Stimulated activated effector memory CD8-positive, alpha-beta T cell treated with anti-CD3 and anti-CD28 coated beads, Interleukin-12 subunit alpha, Interleukin-12 subunit beta, amount 100 ng/mL, for 72 hours (primary cell): ENCODE data around the gene KRTAP4-9.
"Not testable (repeated sequence)": the region's sequence is repeated elsewhere in the genome, so short reads cannot be mapped to it uniquely, and the experiment has no call there.

Source experiments
- ATAC-seq: fragments of 150-1000 bp; cut with Tn5 transposase; 2 replicates; pipeline ENCODE4 v1.10.0; 2021
- DNase-seq, 2 donors: peaks; one replicate each; pipeline ENCODE4 v3.0.0; 2021 to 2022; ENCODE audit warnings: low spot score in 2 of 2
- H3K27ac Mint-ChIP-seq: one replicate; pipeline ENCODE4 v1.8.0; 2022; ENCODE audit warnings: mild to moderate bottlenecking, mixed read lengths
- H3K36me3 Mint-ChIP-seq: one replicate; pipeline ENCODE4 v1.8.0; 2022; ENCODE audit warnings: mild to moderate bottlenecking, mixed read lengths
- H3K4me1 Mint-ChIP-seq: one replicate; pipeline ENCODE4 v1.8.0; 2022; ENCODE audit warnings: mixed read lengths
- H3K4me3 Mint-ChIP-seq: one replicate; pipeline ENCODE4 v1.8.0; 2022; ENCODE audit warnings: mild to moderate bottlenecking, mixed read lengths
- H3K9me3 Mint-ChIP-seq: one replicate; pipeline ENCODE4 v1.8.0; 2022; ENCODE audit warnings: mixed read lengths

The KRTAP4-9 gene

DNA sequence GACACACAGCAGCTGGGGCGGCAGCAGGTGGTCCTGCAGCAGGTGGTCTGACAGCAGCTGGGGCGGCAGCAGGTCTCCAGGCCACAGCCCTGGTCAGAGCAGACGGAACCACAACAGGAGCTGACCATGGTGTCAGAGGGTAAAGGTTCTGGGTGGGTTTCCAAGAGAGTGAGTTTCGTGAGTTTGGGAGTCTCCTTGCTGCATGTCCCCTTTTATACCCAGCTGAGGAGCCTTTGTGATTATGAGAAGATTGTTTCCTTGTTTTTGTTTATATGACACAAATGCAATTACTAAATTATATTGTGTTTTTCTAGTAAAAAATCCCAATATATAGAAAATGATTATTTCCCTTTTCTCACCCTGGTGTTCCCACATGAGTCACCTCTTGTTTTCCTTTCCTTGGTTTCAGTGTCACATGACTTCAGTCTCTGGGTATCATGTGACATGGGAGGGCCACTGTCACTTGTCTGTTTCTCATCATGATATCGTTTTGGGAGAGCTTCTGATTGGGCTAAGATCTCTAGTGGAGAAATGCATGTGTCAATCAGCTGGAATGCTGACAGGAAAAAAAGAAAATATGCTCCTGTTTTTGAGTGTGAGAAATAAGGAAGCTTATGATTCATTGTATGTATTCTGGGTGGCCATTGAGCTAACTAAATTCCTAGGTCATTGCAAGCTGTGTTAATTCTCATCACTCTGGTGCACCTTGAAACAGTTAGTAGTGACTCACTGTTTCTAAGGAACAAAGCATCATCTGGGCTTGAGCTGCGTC is 35.4 kb downstream of the KRTAP4-9 start, which contains the start of gene KRTAP4-6:
KRTAP4-6 (minus strand) TSS at position 185 of the 772 bp plus-strand sequence; CDS start at position 128, 57 bp downstream.
- peaks cover 11% of the 10 kb centered on the region for H3K9me3 Mint-ChIP-seq
- H3K27ac Mint-ChIP-seq = no peak within 1 kb of the TSS
- H3K4me1 Mint-ChIP-seq = no peaks in the 10 kb centered on the region
- DNase-seq (no peak), ATAC-seq (no peak)
- no peaks in the 10 kb centered on the region for H3K36me3 Mint-ChIP-seq
- no peak within 1 kb of the TSS for H3K4me3 Mint-ChIP-seq

DNA sequence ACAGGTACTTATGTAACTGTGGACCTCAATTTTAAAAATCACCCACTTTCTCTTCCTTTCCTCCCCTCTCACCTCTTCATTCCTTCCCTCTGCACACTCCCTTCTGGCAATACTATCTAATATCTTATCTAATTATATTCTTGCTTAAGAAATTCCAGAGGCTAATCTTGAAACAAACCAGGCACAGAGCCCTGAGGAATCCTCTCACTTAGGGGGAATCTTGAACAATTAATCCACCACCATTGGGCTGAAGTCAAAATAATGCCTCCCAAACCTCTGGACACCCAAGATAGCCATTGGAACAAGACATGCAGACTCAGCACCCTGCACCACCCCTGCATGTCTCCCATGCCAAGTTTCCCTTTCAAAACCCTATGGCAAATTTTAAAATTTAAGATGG is 36.2 kb downstream of the KRTAP4-9 start:
- Mint-ChIP-seq H3K36me3 (no peaks in the 10 kb centered on the region), H3K27ac (no peak overlapping the region), H3K4me1 (no peaks in the 10 kb centered on the region), H3K9me3 (peaks cover 11% of the 10 kb centered on the region), H3K4me3 (no peak overlapping the region)
- no peak for ATAC-seq
- DNase-seq = no peak

DNA sequence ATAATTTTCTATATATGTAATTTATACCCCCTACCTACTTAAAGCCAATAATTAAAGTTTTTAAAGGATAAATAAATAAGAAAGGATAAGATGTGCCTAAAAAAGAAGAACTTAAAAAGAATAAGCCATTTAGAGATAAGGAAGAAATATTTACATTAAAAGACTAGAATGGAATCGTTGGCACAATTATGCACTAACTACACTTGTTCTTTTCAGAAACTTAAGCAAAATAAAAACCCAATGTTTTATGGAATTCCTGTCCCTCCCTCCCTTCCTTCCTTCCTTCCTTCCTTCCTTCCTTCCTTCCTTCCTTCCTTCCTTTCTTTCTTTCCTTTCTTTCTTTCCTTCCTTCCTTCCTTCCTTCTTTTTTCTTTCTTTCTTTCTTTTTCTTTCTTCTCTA is 39.7 kb downstream of the KRTAP4-9 start:
- H3K36me3 Mint-ChIP-seq = no peaks in the 10 kb centered on the region
- no peaks in the 10 kb centered on the region for H3K4me1 Mint-ChIP-seq
- no peak overlapping the region for H3K27ac Mint-ChIP-seq
- peaks cover 8% of the 10 kb centered on the region for H3K9me3 Mint-ChIP-seq
- no peak for ATAC-seq
- no peak for DNase-seq
- no peak overlapping the region for H3K4me3 Mint-ChIP-seq

GRCh38 chr17:41145261-41145660 is 40.1 kb downstream of the KRTAP4-9 start:
- Mint-ChIP-seq H3K9me3 (peaks cover 8% of the 10 kb centered on the region), H3K4me3 (no peak overlapping the region)
- no peak for DNase-seq

DNA sequence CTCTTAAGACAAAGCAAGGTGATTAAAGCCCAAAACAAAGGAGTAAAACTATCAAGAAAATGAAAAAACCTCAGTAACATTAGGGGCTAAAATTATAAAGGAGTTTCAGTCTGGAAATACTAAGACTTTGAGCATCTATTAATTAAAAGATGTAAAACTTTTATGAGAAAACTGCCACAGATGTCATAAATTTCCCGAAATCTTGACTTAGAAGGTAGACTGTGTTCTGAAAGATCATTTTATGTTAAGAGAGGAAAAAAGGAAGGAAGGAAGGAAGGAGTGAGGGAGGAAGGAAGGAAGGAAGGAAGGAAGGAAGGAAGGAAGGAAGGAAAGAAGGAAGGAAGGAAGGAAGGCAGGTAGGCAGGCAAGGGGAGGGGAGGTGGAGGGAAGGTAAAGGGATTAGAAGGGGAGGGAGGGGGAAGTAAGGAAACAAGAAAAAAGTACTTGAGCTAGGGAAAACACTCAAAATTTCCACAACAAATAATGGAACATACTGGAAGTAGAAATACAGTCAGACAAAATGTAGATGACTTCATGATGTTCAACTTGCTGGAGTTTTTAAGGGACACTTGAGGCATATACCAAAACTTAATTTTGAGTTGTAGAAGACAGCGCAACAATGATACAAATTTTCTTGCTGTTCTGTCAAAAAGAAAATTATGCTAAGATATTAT is 42.5 kb downstream of the KRTAP4-9 start:
- ATAC-seq = no peak
- Mint-ChIP-seq H3K4me1 (no peaks in the 10 kb centered on the region), H3K27ac (no peak overlapping the region), H3K36me3 (no peaks in the 10 kb centered on the region), H3K4me3 (no peak overlapping the region), H3K9me3 (peaks cover 5% of the 10 kb centered on the region)
- DNase-seq = no peak

More at GRCh38 chr17:41145261-41145660, 40.1 kb downstream of the KRTAP4-9 start:
- H3K36me3 Mint-ChIP-seq = no peaks in the 10 kb centered on the region
- ATAC-seq = no peak
- no peak overlapping the region for H3K27ac Mint-ChIP-seq
- no peaks in the 10 kb centered on the region for H3K4me1 Mint-ChIP-seq

DNA sequence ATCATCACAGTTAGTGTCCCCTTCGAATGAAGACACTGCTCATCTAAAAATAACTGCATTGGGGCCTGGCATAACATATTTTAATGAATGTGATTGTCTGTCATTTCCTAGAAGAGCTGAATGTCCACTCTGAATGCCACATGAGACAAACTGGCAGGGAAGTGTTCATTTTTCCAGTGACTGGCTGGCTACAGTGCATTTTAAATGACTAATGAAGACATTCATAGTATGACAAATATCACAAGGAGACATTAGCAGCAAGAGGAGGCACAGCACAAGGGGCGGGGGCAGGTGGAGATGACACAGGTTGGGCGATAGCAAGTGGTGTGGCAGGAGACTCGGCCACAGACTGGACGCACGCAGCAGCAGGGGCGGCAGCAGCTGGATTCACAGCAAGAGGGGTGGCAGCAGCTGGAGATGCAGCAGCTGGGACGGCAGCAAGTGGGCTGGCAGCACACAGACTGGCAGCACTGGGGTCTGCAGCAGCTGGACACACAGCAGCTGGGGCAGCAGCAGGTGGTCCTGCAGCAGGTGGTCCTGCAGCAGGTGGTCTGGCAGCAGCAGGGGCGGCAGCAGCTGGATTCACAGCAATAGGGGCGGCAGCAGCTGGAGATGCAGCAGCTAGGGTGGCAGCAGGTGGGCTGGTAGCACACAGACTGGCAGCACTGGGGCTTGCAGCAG is 43.9 kb downstream of the KRTAP4-9 start:
- not testable (repeated sequence) for H3K9me3 Mint-ChIP-seq, ATAC-seq, H3K27ac Mint-ChIP-seq, H3K4me3 Mint-ChIP-seq, DNase-seq, H3K4me1 Mint-ChIP-seq, H3K36me3 Mint-ChIP-seq

DNA sequence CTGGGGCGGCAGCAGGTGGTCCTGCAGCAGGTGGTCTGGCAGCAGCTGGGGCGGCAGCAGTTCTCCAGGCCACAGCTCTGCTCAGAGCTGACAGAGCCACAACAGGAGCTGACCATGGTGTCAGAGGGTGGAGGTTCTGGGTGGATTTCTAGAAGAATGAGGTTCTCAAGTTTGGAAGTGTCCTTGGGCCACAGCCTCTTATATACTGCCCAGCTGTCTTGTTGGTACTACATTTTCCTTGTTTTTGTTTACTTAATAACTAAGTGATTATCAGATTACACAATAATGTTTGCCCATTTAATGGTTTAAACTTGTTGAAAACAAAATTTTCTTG is 44.4 kb downstream of the KRTAP4-9 start, which contains the start of gene KRTAP4-5:
KRTAP4-5 (minus strand) TSS at position 174 of the 334 bp plus-strand sequence; CDS start at position 116, 58 bp downstream.
- ATAC-seq (no peak), DNase-seq (no peak)
- Mint-ChIP-seq H3K4me3 (no peak within 1 kb of the TSS), H3K4me1 (no peaks in the 10 kb centered on the region), H3K36me3 (no peaks in the 10 kb centered on the region), H3K9me3 (no peaks in the 10 kb centered on the region), H3K27ac (no peak within 1 kb of the TSS)

GRCh38 chr17:41150026-41150425 is 44.8 kb downstream of the KRTAP4-9 start:
- Mint-ChIP-seq H3K27ac (no peak overlapping the region), H3K4me3 (no peak overlapping the region), H3K4me1 (no peaks in the 10 kb centered on the region), H3K36me3 (no peaks in the 10 kb centered on the region), H3K9me3 (no peaks in the 10 kb centered on the region)
- DNase-seq (no peak), ATAC-seq (no peak)

- ATAC-seq = no peak
- H3K27ac Mint-ChIP-seq = no peak overlapping the region
- no peak for DNase-seq
- H3K4me3 Mint-ChIP-seq = no peak overlapping the region
- H3K9me3 Mint-ChIP-seq = no peaks in the 10 kb centered on the region
- H3K36me3 Mint-ChIP-seq = no peaks in the 10 kb centered on the region
- H3K4me1 Mint-ChIP-seq = no peaks in the 10 kb centered on the region
Observed at GRCh38 chr17:41151525-41151924, 46.3 kb downstream of the KRTAP4-9 start.

- Mint-ChIP-seq H3K36me3 (no peaks in the 10 kb centered on the region), H3K9me3 (no peaks in the 10 kb centered on the region), H3K4me3 (no peak overlapping the region), H3K4me1 (no peaks in the 10 kb centered on the region), H3K27ac (no peak overlapping the region)
- no peak for ATAC-seq
- DNase-seq = no peak
Observed at GRCh38 chr17:41153856-41154255, 48.7 kb downstream of the KRTAP4-9 start.
